Mucosa of gallbladder (tissue), 1 donor: ENCODE data around the gene UBE2L5. TPM values are rescaled to one million over a fixed set of nuclear protein-coding genes. Genes with fewer than 3 reads are reported as not detected.
"Not testable (repeated sequence)": the region's sequence is repeated elsewhere in the genome, so short reads cannot be mapped to it uniquely, and the experiment has no call there.

Experiments
- DNase-seq: peaks from one replicate; pipeline ENCODE4 v3.0.0-alpha.2; 2020; ENCODE audit warnings: low spot score
- total RNA-seq: library from RNA; stranded (reverse); gene quantifications from one replicate; pipeline ENCODE4 v1.2.1, GENCODE V29; 2021
- donor health status: DM: no; HTN: no; CAD: no.

Gene UBE2L5
- total RNA-seq, 1 donor from 2014 or later = not detected

- DNase-seq = peak; percentile 31
Measured at GRCh38 chr13:30440910-30441703, 18.8 kb downstream of the UBE2L5 start.

DNA sequence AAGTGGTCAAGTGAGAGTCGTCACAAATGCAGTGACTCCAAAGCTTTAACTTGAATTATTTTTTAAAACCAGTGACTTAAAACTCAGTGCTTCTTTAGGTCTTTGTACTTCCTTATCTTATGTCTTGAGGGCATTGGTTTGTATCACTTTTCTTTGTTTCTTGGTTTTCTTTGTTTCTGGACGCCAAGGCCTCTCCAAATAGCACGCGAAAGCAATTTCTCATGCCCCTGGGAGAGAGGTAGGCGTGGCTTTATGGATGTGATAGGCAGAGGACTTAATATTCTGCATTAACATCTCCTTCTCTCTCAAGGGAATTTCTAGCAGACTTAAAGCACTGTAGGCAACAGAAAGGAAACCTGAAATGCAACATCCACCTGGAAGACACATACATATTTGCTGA, 20.6 kb downstream of the UBE2L5 start:
- DNase-seq = no peak

GRCh38 chr13:30443491-30443890, 21.2 kb downstream of the UBE2L5 start:
- not testable (repeated sequence) for DNase-seq

GRCh38 chr13:30443957-30444404, 21.7 kb downstream of the UBE2L5 start:
- no peak for DNase-seq

GRCh38 chr13:30446126-30446500, 23.8 kb downstream of the UBE2L5 start:
- DNase-seq = no peak

GRCh38 chr13:30448441-30448840, 26.1 kb downstream of the UBE2L5 start:
- no peak for DNase-seq

DNA sequence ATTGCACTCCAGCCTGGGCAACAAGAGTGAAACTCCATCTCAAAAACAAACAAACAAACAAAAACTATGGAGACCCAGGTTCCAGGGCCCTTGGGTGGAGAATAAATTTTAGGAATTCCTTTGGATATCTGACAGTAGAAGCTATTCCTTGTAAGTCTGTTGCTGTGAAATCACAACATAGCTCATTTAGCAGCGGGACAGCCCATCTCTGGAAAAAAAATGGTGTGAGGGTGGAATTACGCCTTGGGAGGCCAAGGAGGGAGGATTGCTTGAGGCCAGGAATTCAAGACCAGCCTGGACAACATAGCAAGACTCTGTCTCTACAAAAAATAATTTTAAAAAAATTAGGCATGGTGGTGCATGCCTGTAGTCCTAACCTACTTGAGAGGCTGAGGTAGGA, 27.8 kb downstream of the UBE2L5 start:
- no peak for DNase-seq

- not testable (repeated sequence) for DNase-seq
Measured at GRCh38 chr13:30451476-30451875, 29.2 kb downstream of the UBE2L5 start.

- no peak for DNase-seq
Measured at GRCh38 chr13:30453727-30454126, 31.4 kb downstream of the UBE2L5 start.

DNA sequence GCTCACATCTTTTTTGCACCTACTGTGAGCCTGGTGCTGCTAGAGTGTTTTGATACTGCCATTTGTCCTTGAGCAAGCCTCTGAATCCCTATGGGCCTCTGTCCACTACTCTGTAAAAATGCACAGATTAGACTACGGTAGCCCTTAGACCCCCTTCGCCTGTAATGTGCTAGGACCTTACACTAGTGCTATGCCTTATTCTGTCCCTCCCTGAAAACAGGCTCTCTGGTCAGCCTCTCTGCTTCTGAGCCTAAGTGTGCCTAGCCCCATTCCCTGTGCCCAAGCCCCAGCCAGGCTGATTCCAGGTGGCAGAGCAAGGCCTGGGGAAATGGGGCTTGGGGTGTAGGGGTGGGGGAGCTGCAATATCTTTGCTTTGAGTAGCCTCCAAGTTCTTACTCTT, 32.7 kb downstream of the UBE2L5 start:
- DNase-seq = no peak

GRCh38 chr13:30456290-30456689, 34.0 kb downstream of the UBE2L5 start:
- no peak for DNase-seq

GRCh38 chr13:30457306-30457891, 35.1 kb downstream of the UBE2L5 start:
- DNase-seq = no peak

- DNase-seq = not testable (repeated sequence)
Measured at GRCh38 chr13:30461279-30462066, 39.2 kb downstream of the UBE2L5 start.

DNA sequence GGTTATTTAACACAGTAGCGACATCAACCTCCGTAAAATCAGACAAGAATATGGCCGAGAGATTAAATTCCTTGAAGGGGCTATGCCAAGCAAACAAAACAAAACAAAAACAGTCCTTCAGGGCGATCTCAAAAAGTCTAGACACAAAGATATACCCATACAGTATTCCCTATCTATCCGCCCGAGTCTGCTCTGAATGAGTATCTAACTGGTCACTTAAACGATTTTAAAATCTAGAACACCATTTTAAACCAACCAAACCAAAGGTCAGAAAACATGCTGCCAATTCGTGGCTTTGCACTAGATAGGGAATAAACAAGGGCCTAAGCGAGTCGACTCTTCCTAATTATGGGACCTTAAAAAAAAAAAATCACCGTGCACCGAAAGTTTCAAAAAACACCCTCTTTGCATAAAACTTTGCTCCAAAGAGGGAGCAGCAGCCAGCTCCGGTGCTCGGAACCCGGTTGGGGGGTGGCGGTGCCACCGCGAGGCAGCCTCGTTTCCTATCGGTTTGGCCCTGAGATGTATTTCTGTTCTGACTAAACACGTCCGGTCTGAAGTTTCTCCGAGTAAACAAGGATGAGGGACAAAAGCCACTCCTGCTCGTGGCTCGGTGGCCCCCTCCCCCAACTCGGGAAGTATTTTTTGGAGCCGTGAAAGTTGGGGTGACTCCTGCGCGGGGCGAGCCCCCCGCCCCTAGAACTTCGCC, 41.6 kb downstream of the UBE2L5 start:
- DNase-seq = peak; percentile 59

- peak; percentile 79 for DNase-seq
Measured at GRCh38 chr13:30464496-30465342, 42.4 kb downstream of the UBE2L5 start.

- no peak for DNase-seq
Measured at GRCh38 chr13:30465343-30465592, 43.0 kb downstream of the UBE2L5 start.

DNA sequence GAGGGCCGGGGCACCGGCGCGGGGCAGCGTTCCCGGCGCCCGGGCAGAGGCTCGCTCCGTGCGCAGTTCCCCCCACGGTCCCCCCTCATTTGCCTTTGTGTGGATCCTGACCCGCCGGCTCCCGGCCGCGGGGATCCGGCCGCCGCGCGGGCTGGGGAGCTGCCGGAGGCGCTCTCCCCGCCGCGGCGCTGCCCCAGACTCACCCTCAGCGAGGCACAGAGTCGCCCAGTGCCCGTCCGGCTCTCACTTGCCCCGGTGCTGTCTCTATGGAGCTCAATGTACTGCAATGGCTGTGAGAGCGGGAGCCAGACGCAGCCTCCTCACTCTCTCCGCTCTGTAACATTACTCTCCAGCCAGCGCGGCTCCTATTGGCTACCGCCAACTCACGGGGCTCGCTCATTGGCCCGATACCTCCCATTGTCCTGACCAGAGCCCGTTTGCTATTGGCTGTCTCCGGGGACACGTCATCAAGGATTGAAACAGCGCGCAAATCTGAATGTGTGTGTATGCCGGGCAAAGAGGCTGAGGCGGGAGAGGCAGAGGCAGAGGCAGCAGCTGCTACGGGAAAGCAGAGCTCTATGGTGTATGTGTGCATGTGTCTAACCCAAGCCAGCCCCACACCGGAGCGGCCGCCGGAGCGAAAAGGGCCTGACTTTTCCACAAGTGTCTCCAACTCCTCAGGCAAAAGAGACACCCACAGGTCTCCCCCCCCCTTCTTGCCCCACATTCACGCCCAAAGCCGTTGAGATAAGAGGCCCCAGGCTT, 43.5 kb downstream of the UBE2L5 start, which contains the start of gene HMGB1:
TSS of gene HMGB1 (minus strand) at position 344 of the 765 bp plus-strand sequence. CDS start 2,256 bp downstream, outside the sequence.
- DNase-seq = peak; percentile 99

DNA sequence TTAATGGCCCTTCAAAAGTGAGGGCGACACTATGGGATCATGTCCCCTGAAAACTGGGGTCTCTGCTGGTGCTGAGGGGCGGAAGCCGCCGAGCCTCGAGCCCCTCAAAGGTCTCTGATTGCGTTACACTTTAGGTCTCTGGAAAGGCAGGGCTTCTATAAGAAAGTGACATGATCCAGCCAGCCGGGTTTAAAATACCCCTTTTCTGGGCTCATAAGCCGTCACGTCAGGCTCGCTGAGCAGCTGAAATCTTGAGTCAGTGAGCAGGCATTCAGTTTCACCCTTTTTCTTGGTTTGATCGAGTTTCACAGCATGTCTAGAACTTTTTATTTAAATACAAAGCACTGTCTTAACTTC, 44.0 kb downstream of the UBE2L5 start:
- DNase-seq = no peak

DNA sequence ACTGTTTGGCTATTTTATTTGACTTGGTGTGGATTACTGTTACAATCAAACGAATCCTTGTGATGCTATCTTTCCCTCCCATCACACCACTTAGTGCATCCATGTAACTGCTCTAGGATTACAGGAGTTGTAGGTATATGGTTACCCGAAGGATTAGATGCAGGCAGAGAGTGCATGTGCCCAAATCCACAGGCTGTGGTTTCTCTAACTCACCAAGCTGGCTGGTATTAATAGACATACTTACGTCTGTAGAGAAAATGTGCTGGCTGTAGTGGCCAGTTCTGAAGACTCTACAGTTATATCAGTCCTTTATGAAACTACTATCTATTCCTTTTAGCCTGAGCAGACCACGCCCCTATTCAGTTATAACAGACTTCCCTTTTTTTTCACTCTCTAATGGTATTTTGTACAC, 44.6 kb downstream of the UBE2L5 start:
- no peak for DNase-seq

- DNase-seq = no peak
Measured at GRCh38 chr13:30473675-30474074, 51.4 kb downstream of the UBE2L5 start.
